Ureter (tissue), 1 donor: Measurements from ENCODE around the gene CCNG2. TPM values are rescaled to one million over a fixed set of nuclear protein-coding genes. Genes with fewer than 3 reads are reported as not detected.
A peak's percentile ranks its signal among the peaks of the same experiment; 100 is the strongest.
"Not testable (repeated sequence)": the region's sequence is repeated elsewhere in the genome, so short reads cannot be mapped to it uniquely, and the experiment has no call there.

Source experiments
- DNase-seq: peaks from one replicate; pipeline ENCODE4 v3.0.0-alpha.2; 2020; ENCODE audit warnings: low spot score
- total RNA-seq: library from RNA; stranded (reverse); gene quantifications from one replicate; pipeline ENCODE4 v1.2.4, GENCODE V29; 2023
- donor health status: DM: yes; HTN: yes; CAD: no.

The CCNG2 gene, protein sequence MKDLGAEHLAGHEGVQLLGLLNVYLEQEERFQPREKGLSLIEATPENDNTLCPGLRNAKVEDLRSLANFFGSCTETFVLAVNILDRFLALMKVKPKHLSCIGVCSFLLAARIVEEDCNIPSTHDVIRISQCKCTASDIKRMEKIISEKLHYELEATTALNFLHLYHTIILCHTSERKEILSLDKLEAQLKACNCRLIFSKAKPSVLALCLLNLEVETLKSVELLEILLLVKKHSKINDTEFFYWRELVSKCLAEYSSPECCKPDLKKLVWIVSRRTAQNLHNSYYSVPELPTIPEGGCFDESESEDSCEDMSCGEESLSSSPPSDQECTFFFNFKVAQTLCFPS
- 60.9 TPM for total RNA-seq

DNA sequence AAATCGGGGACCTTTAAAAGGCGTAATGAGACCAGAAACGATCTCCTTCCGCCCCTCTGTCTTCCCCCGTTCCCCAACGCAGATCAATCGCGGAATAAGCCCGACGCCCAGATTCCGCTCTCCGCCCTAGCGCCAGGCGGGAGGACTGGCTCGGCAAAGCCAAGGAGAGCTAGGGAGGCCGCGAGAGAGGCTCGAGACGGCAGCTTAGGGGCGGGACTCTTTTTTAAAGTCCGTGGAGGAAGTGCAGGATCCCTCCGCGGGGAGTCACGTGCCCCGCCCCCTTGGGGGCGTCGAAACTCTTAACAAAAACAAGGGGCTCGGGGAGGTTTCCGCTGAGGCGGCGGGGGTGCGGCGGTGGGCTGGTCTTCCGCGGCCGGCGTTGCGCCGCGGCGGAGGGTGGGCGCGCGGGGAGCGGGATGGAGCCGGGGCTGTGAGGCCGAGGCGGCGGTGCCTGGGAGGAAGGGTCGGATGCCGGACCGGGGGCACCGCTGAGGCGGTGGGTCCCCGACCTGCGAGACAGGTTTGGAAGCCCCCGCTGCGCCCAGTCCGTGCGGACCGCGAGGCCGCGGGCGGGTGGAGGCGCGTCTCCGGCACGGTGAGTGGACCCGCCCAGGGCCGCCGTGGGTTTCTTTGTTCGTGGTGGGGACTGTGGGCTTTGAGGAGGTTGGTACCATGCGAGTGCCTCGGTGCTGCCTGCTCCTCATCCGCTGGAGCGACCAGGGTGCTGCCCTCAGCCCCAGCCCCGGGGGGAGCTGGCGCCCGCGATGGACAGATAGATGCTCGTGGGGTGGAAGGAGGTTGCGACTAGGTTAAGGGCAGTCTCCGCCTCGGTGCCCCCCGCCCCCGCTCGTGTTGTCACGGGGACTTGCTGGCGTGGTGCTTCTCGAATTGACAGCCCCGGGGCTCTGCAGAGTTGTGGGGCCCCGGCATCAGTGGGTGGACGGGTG lies at the start of gene CCNG2:
TSS of gene CCNG2 (plus strand) at position 296 of the 947 bp plus-strand sequence. CDS start 1,326 bp downstream, outside the sequence.
- peak; percentile 93 for DNase-seq

DNA sequence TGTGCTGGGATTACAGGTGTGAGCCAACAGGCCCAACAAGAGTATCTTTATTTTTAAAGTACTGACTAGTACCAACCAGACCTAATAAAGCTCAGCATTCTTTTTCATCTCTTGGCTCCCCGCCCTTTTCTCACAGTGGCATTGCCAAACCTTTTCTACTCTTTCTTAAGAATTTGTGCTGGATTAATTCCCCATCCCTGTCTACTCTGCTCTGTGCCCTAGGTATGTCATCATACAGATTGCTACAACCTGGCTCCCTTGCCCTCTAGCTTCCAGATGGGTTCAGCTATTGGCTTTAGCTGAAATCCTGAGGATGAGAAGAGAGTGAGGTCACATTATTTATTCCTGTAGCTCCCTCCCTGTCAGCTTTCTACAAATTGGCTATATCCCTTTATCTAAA lies 46.3 kb upstream of the CCNG2 start:
- DNase-seq, result no peak

DNA sequence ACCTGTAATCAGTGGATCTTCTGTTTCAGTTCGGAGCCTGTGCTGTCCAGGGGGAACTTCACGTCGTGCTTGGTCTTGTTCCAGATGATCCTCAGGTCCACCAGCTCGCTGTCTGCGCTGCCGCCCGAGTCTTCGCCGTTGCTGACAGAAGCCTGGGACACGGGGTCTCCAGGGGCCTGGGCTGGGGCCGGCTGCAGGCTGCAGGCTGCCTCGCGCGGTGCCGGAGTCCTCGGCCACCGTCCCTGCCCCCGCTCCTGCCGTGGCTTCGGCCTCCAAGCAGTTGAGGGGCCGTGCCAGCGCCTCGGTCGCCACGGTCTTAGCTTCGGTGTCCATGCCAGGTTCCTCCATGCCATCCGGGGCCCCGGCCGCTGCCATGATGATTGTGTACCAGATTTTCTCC lies 43.9 kb upstream of the CCNG2 start:
- DNase-seq, result no peak

DNA sequence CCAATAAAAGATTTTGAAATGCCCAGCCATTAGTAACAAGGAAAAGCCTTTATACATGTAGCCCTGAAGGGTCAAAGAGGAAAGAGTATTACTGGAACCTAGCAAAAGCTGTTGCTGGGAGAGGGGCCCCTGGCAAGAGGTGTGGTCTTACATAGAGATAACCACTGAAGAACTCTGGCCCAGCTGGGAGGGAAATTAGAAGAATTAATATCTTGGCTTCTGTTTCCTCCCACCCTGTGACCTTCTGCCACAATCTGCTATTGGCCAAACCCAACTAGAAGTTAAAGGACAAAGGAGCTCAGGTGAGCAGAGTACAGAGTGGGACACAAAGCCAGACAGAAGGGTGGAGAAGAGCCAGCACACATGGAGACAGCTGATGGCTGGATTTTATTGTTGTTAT lies 39.3 kb upstream of the CCNG2 start:
- DNase-seq, result no peak

DNA sequence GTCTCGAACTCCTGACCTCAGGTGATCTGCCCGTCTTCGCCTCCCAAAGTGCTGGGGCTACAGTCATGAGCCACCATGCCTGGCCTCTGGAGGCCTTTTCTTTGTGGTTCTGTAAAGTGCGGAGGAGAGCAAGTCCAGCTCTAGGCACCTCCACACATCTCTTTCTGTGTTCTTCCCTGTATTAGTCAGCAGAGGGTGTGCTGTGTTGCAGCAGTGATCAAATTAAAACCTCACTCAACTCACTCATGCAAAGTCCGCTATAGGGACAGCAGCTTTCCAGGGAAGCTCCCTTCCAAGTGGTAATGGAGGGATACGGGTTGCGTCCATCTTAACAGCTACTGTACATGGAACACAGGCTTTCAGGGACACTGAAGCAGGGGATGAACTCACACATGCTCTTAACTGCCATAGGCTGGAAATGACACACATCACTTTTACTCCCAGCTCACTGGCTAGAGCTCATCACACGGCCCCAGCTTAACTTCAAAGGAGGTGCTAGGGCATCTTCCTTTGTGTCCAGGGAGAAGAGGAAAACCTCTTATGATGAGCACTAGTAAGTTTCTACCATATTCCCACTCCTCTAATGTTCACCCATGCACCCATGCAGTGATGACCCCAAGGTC lies 36.0 kb upstream of the CCNG2 start:
- no peak for DNase-seq

DNA sequence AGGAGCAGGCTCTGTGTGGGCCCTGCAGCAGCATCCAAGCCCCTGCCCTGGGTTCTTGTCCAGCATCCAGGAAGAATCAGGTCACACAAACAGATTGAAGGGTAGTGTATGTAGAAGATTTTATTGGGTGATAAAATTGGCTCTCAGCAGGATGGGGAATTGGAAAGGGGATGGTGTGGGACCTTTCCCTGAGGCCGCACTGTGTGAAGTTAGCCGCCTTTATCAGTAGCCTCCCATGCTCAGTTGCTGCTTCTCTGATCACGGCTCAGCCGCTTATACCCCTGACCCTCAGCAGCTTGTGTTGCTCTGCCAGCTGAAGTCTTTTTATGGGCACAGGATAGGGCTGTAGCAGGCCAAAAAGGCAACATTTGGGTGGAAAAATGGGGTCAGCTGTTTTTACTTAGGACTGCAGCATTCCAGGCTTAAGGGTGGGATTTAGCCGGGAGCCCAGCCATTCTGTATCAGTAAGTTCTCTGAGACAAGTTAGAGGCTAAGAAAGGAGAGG lies 35.2 kb upstream of the CCNG2 start:
- DNase-seq, result no peak

DNA sequence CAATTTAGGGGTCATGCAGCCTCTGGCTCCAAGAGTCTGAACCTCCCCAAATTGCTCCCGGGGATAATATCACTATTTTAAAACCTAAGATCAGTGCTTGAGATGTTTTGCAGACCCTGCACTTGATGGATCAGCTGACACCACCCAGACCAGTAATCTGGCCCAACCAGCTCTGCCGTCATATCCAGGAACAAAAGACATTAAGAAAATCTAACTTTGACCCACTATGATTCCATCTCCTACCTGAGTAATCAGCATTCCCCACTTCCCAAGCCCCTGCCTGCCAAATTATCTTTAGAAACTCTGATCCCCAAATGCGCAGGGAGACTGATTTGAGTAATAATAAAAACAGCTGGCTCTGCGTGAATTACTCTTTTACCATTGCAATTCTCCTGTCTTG lies 34.4 kb upstream of the CCNG2 start:
- DNase-seq, result no peak

DNA sequence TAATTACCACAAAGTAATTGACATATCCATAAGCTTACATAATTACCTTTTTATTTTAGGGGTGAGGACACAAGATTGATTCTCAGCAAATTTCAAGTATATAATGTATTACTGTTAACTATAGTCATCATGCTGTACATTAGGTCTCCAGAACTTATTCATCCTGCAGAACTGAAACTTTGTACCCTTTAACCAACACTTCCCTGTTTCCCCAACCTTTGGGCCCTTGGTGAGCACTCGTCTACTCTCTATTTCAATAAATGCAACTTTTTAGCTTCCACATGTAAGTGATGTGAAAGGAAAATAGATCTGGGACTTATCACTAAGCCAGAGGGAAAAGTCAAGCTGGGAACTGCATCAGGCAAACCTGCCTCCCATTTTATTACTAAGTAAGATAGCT lies 33.6 kb upstream of the CCNG2 start:
- DNase-seq, result no peak

DNA sequence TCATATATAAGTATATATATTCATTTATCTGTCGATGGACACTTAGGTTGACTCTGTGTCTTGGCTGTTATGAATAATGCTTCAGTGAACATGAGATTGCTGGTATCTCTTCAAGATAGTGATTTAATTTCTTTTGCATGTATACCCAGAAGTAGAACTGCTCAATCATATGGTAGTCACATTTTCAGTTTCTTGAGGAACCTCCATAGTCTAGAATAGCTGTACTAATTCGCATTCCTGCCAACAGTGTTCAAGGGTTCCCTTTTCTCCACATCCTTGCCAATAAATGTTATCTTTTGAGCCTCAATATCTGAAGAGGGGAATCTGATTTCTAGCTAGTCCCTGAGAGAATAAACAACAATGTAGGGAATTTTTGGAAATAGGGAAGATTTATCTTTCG lies 32.4 kb upstream of the CCNG2 start:
- no peak for DNase-seq

DNA sequence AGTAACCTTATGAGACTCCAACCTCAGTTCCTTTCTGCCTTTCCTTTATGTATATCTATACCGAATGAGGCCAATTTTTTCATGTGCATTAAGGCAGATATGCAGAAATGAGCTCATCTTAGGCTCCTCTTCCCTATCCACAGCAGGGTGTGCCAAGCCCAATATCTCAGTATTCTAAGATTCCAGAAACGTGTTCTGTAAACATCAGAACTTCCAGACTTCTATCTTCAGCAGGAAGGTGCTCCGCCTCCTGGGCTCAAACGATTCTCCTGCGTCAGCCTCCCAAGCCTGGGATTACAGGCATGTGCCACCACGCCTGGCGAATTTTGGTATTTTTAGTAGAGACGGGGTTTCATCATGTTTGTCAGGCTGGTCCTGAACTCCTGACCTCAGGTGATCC lies 31.0 kb upstream of the CCNG2 start:
- DNase-seq, result no peak

DNA sequence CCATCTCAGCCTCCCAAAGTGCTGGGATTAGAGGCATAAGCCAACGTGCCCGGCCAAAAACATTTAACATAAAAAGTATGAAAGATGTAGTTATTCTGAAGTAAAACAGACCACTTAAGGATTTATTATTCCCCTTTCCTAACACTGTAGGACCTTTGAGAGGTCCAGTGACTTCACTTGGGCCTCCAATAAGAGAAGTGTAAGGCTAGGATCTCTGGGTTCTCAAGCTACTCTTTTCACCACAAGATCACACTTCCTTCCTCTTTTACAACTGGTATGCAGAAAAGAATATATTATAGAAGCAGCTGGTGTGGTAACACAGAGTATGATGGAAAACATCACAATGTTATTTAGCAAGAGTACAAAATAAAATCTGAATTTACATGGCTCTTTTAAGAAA lies 30.2 kb upstream of the CCNG2 start:
- no peak for DNase-seq

DNA sequence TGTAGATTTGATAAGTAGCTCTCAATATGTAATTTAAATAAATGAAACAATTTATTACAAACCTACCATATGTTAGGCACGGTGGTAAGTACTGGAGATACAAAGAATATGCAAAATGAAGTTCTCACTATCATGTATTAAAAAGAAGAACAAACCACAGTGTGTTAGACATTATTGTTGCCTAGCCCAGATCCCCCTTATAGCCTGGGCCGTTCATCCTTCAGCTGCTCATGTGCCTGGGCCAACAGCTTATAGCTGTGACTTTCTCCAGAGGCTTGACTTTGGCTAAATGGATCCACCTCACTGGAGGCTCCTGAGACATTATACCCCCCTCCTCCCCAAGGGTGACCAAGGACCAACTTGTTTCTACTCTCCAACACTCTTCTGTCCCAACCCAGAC lies 29.8 kb upstream of the CCNG2 start:
- DNase-seq, result no peak

DNA sequence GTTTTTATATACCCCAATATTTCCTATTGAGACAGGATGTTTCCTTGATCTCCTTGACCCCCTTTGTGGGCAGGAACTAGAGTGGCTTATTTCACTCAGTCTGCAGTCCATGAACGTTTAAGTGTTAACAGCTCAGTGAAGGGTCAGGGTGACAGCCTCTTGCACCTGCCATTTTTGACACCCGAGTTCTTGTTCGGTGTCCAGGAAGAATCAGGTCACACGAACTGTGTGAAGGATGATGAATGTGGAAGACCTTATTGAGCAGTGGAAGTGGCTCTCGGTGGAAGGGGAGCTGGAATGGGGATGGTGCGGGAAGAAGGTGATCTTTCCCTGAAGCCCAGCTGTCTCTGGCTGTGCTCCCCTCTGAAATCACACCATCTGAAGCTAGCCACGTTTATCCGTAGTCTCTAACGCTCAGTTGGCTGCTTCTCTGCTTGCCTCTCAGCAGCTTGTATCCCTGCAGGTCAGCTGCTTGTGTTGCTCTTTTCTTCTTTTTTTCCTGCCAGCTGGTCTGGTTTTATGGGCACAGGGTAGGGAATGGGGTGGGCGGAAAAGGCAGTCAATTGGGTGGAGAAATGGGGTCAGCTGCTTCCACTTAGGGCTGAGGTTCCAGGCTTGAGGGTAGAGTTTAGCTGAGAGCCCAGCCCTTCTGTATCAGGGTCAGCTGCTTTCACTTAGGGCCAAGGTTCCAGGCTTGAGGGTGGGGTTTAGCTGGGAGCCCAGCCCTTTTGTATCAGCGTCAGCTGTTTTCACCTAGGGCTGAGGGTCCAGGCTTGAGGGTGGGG lies 29.0 kb upstream of the CCNG2 start:
- no peak for DNase-seq

DNA sequence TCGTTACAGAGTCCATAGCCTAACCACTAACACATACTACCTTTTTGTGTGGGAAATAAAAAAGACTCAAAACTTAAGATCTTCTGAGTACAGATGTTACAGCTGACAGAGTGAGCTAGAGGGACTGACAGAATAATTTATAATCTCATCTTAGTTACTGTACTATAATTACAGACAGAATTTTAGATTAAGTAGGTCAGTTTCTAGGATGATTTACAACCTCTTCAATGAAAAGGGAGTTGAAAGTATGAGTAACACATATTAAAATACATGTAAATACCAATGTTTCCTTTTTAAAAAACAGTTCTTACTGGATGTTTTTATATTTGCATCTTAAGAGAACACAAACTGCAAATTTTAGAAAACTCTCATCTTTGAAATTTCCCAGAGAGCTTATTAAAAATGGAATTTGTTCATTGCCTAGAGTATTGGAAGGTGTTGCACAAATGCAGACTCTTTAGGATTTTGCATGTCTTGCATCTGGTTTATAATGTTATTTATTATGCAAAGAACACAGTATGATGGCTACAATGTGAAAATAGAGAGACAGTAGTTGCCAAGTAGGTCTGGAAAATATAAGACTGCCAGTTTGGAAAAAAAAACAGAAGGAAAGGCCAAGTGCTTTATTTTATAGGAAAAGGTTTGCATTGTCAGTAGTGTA lies 24.2 kb upstream of the CCNG2 start:
- no peak for DNase-seq

DNA sequence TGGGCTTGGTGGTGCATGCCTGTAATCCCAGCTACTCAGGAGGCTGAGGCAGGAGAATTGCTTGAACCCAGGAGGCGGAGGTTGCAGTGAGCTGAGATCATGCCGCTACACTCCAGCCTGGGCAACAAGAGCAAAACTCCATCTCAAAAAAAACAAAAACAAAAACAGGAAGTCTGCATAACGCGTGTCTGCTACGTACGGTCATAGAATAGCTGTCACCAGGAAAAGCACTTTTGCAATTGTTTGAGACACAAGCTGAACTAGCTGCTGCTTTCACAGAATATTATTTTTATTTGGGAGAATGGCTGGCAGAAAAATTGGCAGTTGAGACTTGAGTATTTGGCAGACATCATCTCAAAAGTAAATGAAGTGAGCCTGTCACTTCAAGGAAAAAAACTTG lies 19.6 kb upstream of the CCNG2 start:
- DNase-seq, result not testable (repeated sequence)

DNA sequence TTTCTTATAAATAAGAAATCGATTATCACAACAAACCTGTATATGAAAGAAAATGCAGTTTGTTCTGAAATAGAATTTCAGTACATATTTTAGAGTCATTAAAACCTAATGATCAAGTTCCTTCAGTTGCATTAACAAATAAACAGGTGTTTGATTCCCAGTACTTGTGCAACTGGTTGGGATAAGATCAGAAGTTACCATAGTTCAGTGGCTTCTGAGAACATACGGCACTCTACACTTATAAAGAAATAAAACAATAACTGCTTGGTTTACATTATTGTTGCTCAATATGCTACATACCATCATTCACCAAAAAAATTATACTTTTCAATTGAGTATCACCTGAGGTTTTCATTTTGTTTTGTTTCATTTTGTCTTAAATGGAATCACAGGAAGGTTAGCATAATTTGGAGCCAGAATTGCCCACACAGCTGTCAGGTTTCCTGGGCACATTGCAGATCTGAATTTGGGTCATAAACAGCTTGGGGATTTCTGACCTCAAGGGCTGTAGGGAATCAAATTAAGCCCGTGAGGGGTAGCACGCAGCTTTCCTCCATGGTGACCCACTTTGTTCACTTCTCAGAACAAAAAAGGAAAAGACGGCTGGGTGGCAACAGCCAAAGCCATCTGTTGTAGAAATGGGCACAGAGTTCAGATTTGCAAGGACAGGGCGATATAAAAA lies 14.9 kb upstream of the CCNG2 start:
- no peak for DNase-seq

DNA sequence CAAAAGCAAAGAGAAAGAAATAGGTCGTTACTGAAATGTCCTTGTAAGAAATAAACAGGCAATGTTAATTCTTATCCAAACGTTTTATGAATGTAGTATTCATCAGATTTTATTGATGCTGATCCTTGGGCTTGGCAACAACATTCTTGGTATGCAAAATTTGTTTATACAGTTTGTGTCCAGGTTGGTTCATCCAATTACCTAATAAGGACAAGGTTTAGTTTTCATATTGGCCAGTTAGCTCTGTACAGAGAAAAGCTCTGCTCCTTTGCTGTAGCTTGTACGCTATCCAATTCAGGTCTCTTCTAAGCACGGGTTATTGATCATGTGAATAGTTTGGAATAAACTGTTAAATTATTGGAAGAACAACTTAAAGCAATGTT lies 14.4 kb upstream of the CCNG2 start:
- no peak for DNase-seq

DNA sequence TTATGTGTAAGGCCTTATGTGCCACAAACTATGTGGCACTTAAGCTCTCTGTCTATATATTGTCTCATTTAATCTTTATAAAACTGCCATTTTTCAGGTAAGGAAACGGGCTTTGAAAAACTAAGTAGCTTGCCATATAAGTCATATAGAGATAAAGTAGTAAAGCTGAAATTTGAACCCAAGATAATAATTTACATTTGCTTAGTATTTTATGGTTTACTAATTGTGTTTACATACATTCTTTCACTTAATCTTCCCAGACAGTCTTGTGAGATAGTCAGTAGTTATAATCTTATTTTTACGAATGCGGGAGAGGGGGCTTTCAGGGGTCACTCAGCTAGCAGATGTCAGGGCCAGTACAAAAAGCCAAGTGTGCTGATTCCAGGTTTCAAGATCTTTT lies 13.9 kb upstream of the CCNG2 start:
- DNase-seq, result no peak

DNA sequence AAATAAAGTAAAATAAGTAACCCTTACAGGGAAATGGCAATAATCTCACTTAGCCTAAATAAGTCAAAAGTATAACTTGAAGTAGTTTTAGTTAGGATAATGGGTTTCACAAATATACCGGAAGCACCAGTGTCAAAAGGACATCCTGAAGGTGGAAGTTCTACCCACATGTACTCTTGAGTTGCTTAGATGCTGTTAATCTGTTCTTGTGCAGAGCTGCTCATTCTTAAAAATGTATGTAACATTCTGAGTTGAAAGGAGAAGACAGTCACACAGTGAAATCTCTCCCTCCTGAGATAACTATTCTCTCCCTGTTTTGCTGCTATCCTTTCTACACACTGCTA lies 11.2 kb upstream of the CCNG2 start:
- DNase-seq, result no peak
